DND-41 (cell line): ENCODE measurements around the gene MAPK6.

ENCODE experiments used
- CTCF ChIP-seq: IDR thresholded peaks from 2 replicates; pipeline ENCODE4 v1.5.1; 2012; ENCODE audit warnings: borderline replicate concordance, low read length, moderate library complexity, mild to moderate bottlenecking; ENCODE audit not compliant: poor library complexity, severe bottlenecking; ENCODE audit errors: extremely low read depth
- EZH2 ChIP-seq: IDR thresholded peaks from 3 replicates; pipeline ENCODE4 v1.6.1; 2012; ENCODE audit warnings: borderline replicate concordance, low read depth, mild to moderate bottlenecking, moderate library complexity, low read length, inconsistent platforms; ENCODE audit not compliant: severe bottlenecking

- TF ChIP-seq EZH2, result no peak
- no peak for TF ChIP-seq CTCF
Observed at GRCh38 chr15:52030010-52030409, 11.0 kb downstream of the MAPK6 start.
